Activated CD4-positive, alpha-beta memory T cell treated with anti-CD3 and anti-CD28 coated beads, Interleukin-2, amount 10 ng/mL, durations not matched to agents 7 days and 5 days (primary cell): ENCODE measurements around the gene P2RY13. TPM values are rescaled to one million over a fixed set of nuclear protein-coding genes. Genes with fewer than 3 reads are reported as not detected.

ENCODE experiments used
- CTCF ChIA-PET: fragments of 350-600 bp; sonication (Branson Sonifier 250); formaldehyde crosslinking; loops from one replicate; lab custom pipeline; 2021; ENCODE audit warnings: antibody characterized with exemption, inconsistent platforms; lab: Charles Lee
- POLR2A ChIA-PET: fragments of 350-600 bp; sonication (Branson Sonifier 250); formaldehyde crosslinking; loops from one replicate; lab custom pipeline; 2021; ENCODE audit warnings: antibody characterized with exemption; lab: Charles Lee
- DNase-seq: peaks from one replicate; pipeline ENCODE4 v3.0.0-alpha.2; 2020
- H3K27ac Mint-ChIP-seq: one replicate; pipeline ENCODE4 v1.8.0; 2021; ENCODE audit warnings: mild to moderate bottlenecking, mixed read lengths
- H3K27me3 Mint-ChIP-seq: one replicate; pipeline ENCODE4 v1.8.0; 2021; ENCODE audit warnings: mixed read lengths
- H3K36me3 Mint-ChIP-seq: one replicate; pipeline ENCODE4 v1.8.0; 2021; ENCODE audit warnings: low read depth, mixed read lengths
- H3K4me1 Mint-ChIP-seq: one replicate; pipeline ENCODE4 v1.8.0; 2021; ENCODE audit warnings: mixed read lengths
- H3K4me3 Mint-ChIP-seq: one replicate; pipeline ENCODE4 v1.8.0; 2021; ENCODE audit warnings: mild to moderate bottlenecking, mixed read lengths
- H3K9me3 Mint-ChIP-seq: one replicate; pipeline ENCODE4 v1.8.0; 2021; ENCODE audit warnings: mixed read lengths
- total RNA-seq, 2 experiments: library from RNA; stranded (reverse); gene quantifications; one replicate each; pipeline ENCODE4 v1.2.3, GENCODE V29; 2021

Gene P2RY13
- total RNA-seq, 2 experiments from 2014 or later: not detected

DNA sequence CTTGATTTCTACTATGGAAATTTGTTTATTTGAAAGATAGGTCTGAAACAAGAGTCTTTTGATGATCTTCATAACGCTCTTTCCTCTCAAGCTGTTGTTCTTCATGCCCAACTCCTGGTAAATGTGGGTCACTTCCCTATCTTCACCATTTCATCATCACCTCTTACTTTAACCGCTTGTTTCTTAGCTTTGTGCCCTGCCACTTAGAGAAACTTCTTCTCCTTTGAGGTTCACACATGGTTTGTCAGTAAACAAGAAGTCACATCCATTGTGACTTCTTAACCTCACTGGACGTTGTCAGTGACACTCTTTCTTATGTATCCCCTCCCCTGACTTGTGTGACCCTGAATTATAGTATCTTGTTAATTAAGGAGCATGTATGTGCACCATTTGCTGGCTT is 16.9 kb upstream of the P2RY13 start:
- ChIA-PET CTCF (interaction anchor here (0.9 to 1.0 kb wide), 2 partner anchors 19 to 93 kb away, joined by 3 read pairs; no protein-coding TSS in a partner anchor), POLR2A (no interaction called here)
- Mint-ChIP-seq H3K9me3 (no peaks in the 10 kb centered on the region), H3K27me3 (peaks cover 28% of the 10 kb centered on the region), H3K4me1 (peaks cover 13% of the 10 kb centered on the region), H3K4me3 (no peak overlapping the region), H3K27ac (no peak overlapping the region), H3K36me3 (no peaks in the 10 kb centered on the region)
- no peak for DNase-seq

GRCh38 chr3:151345859-151346258 is 16.5 kb upstream of the P2RY13 start:
- H3K4me3 Mint-ChIP-seq: no peak overlapping the region
- DNase-seq: no peak
- H3K27ac Mint-ChIP-seq: no peak overlapping the region
- no peaks in the 10 kb centered on the region for H3K36me3 Mint-ChIP-seq
- ChIA-PET POLR2A (no interaction called here), CTCF (interaction anchor here (0.9 to 1.0 kb wide), 2 partner anchors 18 to 93 kb away, joined by 3 read pairs; no protein-coding TSS in a partner anchor)
- peaks cover 9% of the 10 kb centered on the region for H3K4me1 Mint-ChIP-seq
- H3K9me3 Mint-ChIP-seq: no peaks in the 10 kb centered on the region
- H3K27me3 Mint-ChIP-seq: peaks cover 28% of the 10 kb centered on the region

DNA sequence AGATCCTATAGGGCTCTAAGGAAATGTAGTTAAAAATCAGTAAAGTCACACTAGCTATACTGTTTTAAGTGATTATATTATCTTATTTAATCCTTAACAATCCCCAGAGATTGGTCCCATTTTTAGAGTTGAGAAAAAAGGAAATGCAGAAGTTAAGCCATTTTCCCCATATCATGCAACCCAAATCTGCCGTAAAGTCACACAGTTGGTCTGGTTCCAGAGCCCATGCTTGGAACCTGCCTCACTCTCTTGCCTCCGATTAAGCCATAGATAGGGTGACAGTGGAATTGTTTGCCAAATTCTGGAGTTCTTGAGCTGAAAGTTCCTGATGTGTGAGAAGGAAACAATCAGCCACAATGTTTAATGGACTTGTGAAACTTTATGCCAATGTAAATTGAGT is 2.3 kb upstream of the P2RY13 start:
- Mint-ChIP-seq H3K27ac (no peak overlapping the region), H3K36me3 (no peaks in the 10 kb centered on the region), H3K4me3 (no peak overlapping the region), H3K9me3 (no peaks in the 10 kb centered on the region), H3K4me1 (peaks cover 6% of the 10 kb centered on the region), H3K27me3 (peaks cover 10% of the 10 kb centered on the region)
- POLR2A ChIA-PET: no interaction called here
- no peak for DNase-seq
- CTCF ChIA-PET: interaction anchor here (1.1 to 1.5 kb wide), 2 partner anchors 9 to 164 kb away, joined by 3 read pairs; no protein-coding TSS in a partner anchor

DNA sequence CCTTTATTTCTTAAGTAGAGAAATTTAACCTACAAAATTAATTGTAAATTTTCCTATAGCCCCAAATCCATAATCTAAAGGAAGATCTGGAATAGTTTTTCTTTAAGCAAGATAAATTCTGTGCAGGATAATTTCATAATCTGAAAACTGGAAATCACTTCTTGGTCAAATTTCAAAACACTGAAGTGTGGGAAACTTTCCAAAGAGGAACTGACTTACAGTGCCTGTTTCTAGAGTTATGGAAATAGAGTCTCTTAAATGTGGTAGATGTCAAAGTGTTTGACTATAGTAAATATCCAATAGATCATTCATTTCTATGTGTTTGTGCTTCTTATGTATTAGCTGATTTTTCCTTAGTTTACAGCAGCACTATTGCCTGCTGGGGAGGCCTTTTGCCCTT is 1.6 kb upstream of the P2RY13 start:
- no peak for DNase-seq
- Mint-ChIP-seq H3K4me1 (peaks cover 6% of the 10 kb centered on the region), H3K9me3 (no peaks in the 10 kb centered on the region), H3K4me3 (no peak overlapping the region), H3K27me3 (peaks cover 9% of the 10 kb centered on the region), H3K36me3 (no peaks in the 10 kb centered on the region), H3K27ac (no peak overlapping the region)
- ChIA-PET POLR2A (no interaction called here), CTCF (interaction anchor here (1.1 kb wide), 1 partner anchor 163 kb away, joined by 3 read pairs; no protein-coding TSS in a partner anchor)

GRCh38 chr3:151330379-151330778 is 1.0 kb upstream of the P2RY13 start:
- ChIA-PET CTCF (interaction anchor here (1.1 kb wide), 1 partner anchor 162 kb away, joined by 3 read pairs; no protein-coding TSS in a partner anchor), POLR2A (no interaction called here)
- Mint-ChIP-seq H3K36me3 (no peaks in the 10 kb centered on the region), H3K27ac (no peak overlapping the region), H3K4me1 (peaks cover 6% of the 10 kb centered on the region), H3K27me3 (peaks cover 9% of the 10 kb centered on the region), H3K4me3 (no peak overlapping the region), H3K9me3 (no peaks in the 10 kb centered on the region)
- no peak for DNase-seq

DNA sequence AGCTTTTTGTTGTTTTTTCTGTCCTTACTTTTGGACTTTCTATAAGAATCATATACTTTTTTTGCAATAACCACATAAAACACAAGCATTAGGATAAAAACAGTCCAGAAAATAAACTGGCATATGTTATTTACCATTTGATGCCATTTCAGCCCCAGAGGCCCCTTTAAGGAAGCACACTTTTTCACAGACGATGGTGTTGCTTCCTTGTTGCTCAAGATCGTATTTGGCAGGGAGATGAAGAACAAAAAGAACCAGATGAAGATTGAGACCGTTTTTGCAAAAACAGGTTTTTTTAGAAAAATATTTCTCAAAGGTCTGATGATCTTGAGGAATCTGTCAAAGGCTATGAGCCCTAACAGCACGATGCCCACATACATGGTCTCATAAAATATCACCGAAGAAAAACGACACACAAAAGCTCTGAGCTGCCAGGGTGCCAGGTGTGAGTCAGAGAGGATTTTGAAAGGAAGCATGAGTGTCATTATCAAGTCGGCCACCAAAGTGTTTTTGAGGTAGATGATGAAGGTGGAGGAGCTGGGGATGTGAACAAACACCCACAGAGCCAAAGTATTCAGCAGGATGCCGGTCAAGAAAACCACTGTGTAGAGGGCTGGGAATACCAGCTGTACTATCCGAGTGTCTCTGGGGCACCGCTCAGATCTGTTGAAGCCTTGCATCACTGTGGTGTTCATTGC is 902 bp downstream of the P2RY13 start:
- POLR2A ChIA-PET: no interaction called here
- H3K9me3 Mint-ChIP-seq: no peaks in the 10 kb centered on the region
- CTCF ChIA-PET: interaction anchor here (0.6 to 4.1 kb wide), 30 partner anchors 8 to 465 kb away, joined by 3 to 32 read pairs (median 4); partner anchors contain the start of gene GPR87
- H3K27ac Mint-ChIP-seq: no peak overlapping the region
- no peaks in the 10 kb centered on the region for H3K36me3 Mint-ChIP-seq
- H3K4me1 Mint-ChIP-seq: peaks cover 6% of the 10 kb centered on the region
- H3K27me3 Mint-ChIP-seq: peaks cover 6% of the 10 kb centered on the region
- H3K4me3 Mint-ChIP-seq: no peak overlapping the region
- DNase-seq: peak; percentile 34

DNA sequence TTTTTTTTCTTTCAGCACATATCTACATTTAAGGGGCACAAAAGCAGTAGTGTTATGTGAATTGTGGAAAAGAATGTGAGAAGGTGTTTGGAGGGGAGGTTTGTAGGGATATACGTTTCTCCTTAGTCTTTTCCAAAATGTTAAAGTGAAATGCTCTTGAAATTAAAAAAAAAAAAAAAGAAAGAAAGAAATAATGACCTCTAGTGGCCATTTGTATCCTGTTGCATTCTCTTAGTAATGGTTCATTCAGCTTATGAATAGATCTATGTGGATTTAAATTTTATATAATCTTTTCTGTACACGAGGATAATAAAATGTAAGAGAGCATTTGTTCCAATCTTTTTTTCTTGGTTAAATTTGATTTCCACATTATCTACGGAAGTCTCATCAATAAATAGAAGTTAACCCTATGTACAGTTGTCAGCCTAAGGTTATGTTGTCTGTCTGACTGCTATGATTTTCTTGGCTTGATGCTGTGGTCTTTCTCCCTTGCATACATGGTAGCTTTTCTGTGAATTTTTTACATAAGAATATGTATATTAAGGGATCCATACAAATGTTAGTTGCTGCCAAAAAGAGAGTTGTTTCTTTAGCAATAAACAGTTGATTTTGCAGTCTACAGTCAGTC is 1.7 kb downstream of the P2RY13 start:
- Mint-ChIP-seq H3K4me1 (peaks cover 6% of the 10 kb centered on the region), H3K36me3 (no peaks in the 10 kb centered on the region), H3K27ac (no peak overlapping the region), H3K27me3 (peaks cover 6% of the 10 kb centered on the region), H3K4me3 (no peak overlapping the region), H3K9me3 (no peaks in the 10 kb centered on the region)
- POLR2A ChIA-PET: no interaction called here
- CTCF ChIA-PET: interaction anchor here (0.6 to 4.1 kb wide), 29 partner anchors 9 to 466 kb away, joined by 3 to 32 read pairs (median 3); partner anchors contain the start of gene GPR87
- DNase-seq: no peak

GRCh38 chr3:151322511-151322910 is 6.8 kb downstream of the P2RY13 start:
- H3K36me3 Mint-ChIP-seq: no peaks in the 10 kb centered on the region
- CTCF ChIA-PET: interaction anchor here (1.0 kb wide), 1 partner anchor 10 kb away, joined by 3 read pairs; no protein-coding TSS in a partner anchor

DNA sequence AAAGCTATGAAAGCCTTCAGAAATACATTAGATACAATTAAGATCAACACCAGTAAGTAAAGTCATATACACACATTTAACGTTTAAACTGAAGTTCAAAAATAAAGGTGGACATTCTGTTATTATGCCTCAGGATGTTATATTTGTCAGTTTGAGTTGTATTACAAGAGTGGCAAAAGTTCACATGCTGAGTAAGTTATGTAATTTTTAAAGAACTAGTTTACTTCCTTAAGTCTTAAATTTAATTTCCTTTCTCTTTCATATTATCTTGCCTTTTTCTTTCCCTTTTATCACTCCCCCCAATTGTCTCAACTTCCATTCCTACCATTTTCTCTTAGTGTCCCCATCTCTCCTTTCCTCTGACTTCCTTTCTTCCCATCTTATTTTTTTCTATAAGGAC is 7.8 kb downstream of the P2RY13 start:
- POLR2A ChIA-PET: no interaction called here

More at GRCh38 chr3:151322511-151322910, 6.8 kb downstream of the P2RY13 start:
- POLR2A ChIA-PET: no interaction called here
- DNase-seq: no peak
- Mint-ChIP-seq H3K9me3 (no peaks in the 10 kb centered on the region), H3K4me1 (peaks cover 7% of the 10 kb centered on the region), H3K27ac (no peak overlapping the region), H3K27me3 (peaks cover 1% of the 10 kb centered on the region), H3K4me3 (no peak overlapping the region)

GRCh38 chr3:151320131-151320530 is 9.2 kb downstream of the P2RY13 start:
- ChIA-PET POLR2A (no interaction called here), CTCF (interaction anchor here (1.1 kb wide), 1 partner anchor 9 kb away, joined by 6 read pairs; the partner anchor contains the start of gene P2RY13)
- Mint-ChIP-seq H3K27ac (no peak overlapping the region), H3K4me3 (no peak overlapping the region), H3K27me3 (peaks cover 1% of the 10 kb centered on the region), H3K4me1 (peaks cover 18% of the 10 kb centered on the region), H3K9me3 (no peaks in the 10 kb centered on the region), H3K36me3 (no peaks in the 10 kb centered on the region)
- no peak for DNase-seq

More for the DNA sequence above, 7.8 kb downstream of the P2RY13 start:
- no peak overlapping the region for H3K27ac Mint-ChIP-seq
- DNase-seq: no peak
- H3K9me3 Mint-ChIP-seq: no peaks in the 10 kb centered on the region
- H3K27me3 Mint-ChIP-seq: peaks cover 1% of the 10 kb centered on the region
- CTCF ChIA-PET: interaction anchor here (0.9 to 1.0 kb wide), 2 partner anchors 11 to 105 kb away, joined by 3 read pairs; no protein-coding TSS in a partner anchor
- no peaks in the 10 kb centered on the region for H3K36me3 Mint-ChIP-seq
- no peak overlapping the region for H3K4me3 Mint-ChIP-seq
- peaks cover 10% of the 10 kb centered on the region for H3K4me1 Mint-ChIP-seq

GRCh38 chr3:151319628-151320027 is 9.7 kb downstream of the P2RY13 start:
- Mint-ChIP-seq H3K27ac (no peak overlapping the region), H3K27me3 (peaks cover 1% of the 10 kb centered on the region), H3K4me1 (peaks cover 21% of the 10 kb centered on the region), H3K9me3 (no peaks in the 10 kb centered on the region), H3K36me3 (no peaks in the 10 kb centered on the region), H3K4me3 (no peak overlapping the region)
- CTCF ChIA-PET: interaction anchor here (0.5 to 1.1 kb wide), 2 partner anchors 10 to 98 kb away, joined by 3 to 6 read pairs; partner anchors contain the start of gene P2RY13
- DNase-seq: no peak
- POLR2A ChIA-PET: no interaction called here

DNA sequence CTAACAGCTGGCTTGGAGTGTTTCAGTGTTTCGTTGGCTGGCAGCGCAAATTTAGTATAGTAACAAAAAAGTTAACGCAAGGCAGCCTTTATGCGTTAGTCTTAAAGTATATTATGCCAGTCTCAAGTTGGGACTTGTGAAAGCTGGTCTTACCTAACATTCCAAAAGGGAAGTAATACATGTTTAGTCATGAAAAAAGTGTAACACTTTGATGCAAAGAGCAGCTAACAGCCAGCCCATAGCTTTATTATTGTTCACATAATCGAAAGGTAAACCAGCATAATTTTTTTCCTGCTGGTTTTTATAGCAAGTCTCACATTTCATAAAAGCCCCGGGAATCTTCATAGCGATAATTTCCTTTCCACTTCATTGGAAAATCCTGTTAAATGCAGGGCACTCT is 10.4 kb downstream of the P2RY13 start:
- no peak overlapping the region for H3K27ac Mint-ChIP-seq
- H3K9me3 Mint-ChIP-seq: no peaks in the 10 kb centered on the region
- H3K4me1 Mint-ChIP-seq: peaks cover 21% of the 10 kb centered on the region
- no peak for DNase-seq
- no peak overlapping the region for H3K4me3 Mint-ChIP-seq
- ChIA-PET CTCF (interaction anchor here (0.5 to 0.6 kb wide), 3 partner anchors 9 to 367 kb away, joined by 3 read pairs; no protein-coding TSS in a partner anchor), POLR2A (no interaction called here)
- H3K27me3 Mint-ChIP-seq: peaks cover 1% of the 10 kb centered on the region
- H3K36me3 Mint-ChIP-seq: no peaks in the 10 kb centered on the region

GRCh38 chr3:151318313-151318712 is 11.0 kb downstream of the P2RY13 start:
- peaks cover 1% of the 10 kb centered on the region for H3K27me3 Mint-ChIP-seq
- no peak overlapping the region for H3K4me3 Mint-ChIP-seq
- no peaks in the 10 kb centered on the region for H3K36me3 Mint-ChIP-seq
- ChIA-PET POLR2A (no interaction called here), CTCF (interaction anchor here (0.6 kb wide), 1 partner anchor 9 kb away, joined by 3 read pairs; no protein-coding TSS in a partner anchor)
- H3K4me1 Mint-ChIP-seq: peaks cover 21% of the 10 kb centered on the region
- no peaks in the 10 kb centered on the region for H3K9me3 Mint-ChIP-seq
- no peak for DNase-seq
- H3K27ac Mint-ChIP-seq: no peak overlapping the region
